ENCODE results near the gene OR8B4.
A peak's percentile ranks its signal among the peaks of the same experiment; 100 is the strongest.
"Not testable (repeated sequence)": the region's sequence is repeated elsewhere in the genome, so short reads cannot be mapped to it uniquely, and the experiment has no call there.

OR8B4 gene

DNA sequence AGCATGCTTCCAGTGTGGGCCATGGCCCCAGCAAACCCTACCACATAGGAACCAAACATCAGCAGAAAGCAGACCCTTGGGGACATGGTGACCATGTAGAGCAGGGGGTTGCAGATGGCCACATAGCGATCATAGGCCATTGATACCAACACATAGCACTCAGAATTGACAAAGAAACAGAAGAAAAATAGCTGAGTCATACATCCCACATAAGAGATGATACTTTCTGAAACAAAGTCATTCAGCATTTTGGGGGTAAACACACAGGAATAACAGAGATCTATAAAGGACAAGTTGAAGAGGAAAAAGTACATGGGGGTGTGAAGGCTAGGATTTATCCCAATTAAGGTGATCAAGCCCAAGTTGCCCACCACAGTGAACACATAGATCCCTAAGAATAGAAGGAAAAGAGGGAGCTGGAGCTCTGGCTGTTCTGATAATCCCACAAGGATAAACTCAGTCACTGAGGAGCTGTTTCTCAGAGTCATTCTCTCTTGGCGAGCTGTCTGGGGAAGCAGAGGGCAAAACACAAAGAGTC is at the start of gene OR8B4:
Gene OR8B4 (minus strand): TSS at position 488 of the 538 bp plus-strand sequence. CDS start 0 bp downstream, at position 488.
- DNase-seq: no peak

DNA sequence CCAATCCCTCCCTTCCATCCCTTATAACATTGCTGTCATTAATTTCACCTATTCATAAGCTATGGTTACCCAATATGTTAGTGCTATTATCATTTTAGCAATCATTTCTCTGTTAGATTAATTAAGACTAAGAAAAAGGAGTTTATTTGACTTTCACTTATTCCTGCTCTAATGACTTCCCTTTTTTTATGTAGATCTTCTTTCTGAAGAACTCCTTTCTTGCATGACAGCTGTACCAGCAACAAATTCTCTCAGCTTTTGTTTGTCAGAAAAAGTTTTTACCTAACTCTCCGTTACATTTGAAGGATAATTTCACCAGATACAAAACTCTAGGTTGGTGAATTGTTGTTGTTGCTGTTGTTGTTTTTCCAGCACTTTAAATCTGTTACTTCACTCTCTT is 49.4 kb upstream of the OR8B4 start:
- DNase-seq: no peak

GRCh38 chr11:124473476-124473875 is 48.8 kb upstream of the OR8B4 start:
- DNase-seq: no peak

- DNase-seq: no peak
Observed at GRCh38 chr11:124470561-124471227, 46.0 kb upstream of the OR8B4 start.

DNA sequence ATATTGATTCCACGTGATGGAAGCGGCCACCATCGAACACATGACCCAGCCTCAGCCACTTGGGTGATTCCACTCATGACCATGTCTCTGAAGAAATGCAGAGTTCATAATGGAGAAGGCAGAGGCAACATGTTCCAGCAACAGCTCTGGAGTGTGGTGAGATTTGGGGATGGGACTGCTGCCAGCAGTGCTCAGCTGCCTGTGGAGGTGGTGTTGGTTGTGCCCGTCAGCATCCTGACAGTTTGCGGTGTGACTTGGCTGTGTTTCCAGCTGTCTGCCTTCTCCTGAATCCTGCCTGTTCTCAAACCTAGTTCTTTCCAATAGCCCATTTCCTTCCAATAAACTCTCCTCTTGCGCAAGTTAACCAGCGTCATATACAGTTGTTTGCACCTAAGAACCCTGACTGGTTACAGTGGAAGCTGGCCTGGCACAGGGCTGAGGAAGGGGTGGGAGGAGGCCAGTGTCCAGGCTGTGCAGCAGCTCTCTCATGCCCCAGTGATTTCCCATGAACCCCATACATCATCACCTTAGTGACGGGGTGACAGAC is 42.8 kb upstream of the OR8B4 start:
- DNase-seq: no peak

DNA sequence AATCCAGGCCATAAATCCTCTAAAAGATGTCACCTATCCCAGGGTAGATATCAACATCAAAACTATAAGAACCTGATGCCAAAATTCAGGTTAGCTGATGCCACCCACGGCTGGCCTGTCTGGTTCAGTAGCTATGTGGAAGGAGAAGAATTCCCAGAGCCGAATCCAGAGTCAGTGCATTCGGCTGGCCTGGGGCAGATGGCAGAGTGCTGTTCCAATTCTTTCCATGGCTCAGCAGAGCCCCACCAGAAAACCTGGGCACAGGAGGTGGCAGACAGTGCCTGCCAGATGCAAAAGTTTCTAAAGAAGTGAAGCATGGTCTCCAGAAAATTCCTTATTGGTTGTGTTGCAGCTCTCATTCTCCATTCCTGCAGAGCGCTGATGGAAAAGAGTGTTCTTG is 40.7 kb upstream of the OR8B4 start:
- DNase-seq: no peak

DNA sequence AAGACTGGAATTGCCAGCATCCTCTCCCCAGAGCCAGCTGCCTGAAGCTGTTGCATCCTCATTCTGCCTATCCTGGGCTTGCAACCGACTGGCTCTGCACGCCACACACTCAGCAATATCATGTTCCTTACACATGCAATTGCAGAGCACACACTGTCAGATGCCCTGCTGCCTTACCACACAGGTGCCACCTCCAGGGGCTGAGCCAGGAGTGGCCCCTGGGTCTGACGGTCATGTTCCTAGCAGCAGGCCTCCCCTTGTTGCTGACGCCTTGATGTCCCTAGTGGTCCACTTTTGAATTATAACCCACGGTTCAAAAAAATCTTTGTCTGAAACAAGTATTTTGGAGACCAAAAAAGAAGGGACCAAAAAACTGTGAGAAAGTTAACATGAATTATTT is 39.3 kb upstream of the OR8B4 start:
- no peak for DNase-seq

DNA sequence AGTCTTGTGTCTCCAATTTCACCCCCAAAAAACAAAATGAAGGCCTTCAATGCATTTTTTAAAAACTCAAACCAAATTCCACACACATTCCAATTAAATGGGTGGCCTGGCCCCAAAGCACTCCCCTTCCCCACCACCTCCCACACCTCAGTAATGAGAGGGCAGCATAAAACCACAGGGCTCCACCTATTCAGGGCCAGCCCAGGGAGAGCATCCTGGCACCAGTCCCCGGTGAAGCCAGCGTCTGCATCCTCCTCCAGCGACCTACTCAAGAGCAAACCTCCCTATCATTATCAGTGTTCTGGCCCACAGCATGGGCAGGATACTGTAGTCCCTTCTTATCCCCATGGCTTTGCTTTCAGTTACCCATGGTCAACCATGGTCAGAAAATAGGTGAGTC is 38.7 kb upstream of the OR8B4 start:
- no peak for DNase-seq

- no peak for DNase-seq
Observed at GRCh38 chr11:124460459-124460858, 35.8 kb upstream of the OR8B4 start.

DNA sequence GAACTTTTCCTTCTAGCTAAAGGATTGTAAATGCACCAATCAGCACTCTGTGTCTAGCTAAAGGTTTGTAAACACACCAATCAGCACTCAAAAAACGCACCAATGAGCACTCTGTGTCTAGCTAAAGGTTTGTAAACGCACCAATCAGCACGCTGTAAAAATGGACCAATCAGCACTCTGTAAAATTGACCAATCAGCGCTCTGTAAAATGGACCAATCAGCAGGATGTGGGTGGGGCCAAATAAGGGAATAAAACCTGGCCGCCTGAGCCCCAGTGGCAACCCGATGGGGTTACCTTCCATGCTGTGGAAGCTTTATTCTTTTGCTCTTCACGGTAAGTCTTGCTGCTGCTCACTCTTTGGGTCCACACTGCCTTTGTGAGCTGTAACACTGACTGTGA is 34.7 kb upstream of the OR8B4 start:
- DNase-seq: not testable (repeated sequence)

DNA sequence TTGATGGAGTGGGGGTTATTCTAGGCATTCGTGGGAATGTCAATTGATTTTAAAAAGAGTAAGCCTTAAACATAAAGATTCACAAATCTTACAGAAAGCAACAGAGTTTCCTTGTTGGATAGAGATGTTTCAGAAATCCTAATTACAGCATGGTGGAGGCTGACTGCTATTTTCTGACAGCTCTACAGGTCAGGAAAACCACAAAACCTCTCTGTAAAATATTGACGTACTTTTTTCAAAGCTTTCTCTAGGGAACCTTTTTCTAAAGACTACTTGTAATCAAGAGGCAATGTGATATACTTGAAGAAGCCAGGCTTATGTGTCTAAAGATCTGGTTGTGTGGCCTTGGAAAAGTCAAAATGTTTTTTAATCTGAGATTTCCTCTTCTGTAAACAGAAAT is 29.9 kb upstream of the OR8B4 start:
- no peak for DNase-seq

- no peak for DNase-seq
Observed at GRCh38 chr11:124446916-124447315, 22.2 kb upstream of the OR8B4 start.

DNA sequence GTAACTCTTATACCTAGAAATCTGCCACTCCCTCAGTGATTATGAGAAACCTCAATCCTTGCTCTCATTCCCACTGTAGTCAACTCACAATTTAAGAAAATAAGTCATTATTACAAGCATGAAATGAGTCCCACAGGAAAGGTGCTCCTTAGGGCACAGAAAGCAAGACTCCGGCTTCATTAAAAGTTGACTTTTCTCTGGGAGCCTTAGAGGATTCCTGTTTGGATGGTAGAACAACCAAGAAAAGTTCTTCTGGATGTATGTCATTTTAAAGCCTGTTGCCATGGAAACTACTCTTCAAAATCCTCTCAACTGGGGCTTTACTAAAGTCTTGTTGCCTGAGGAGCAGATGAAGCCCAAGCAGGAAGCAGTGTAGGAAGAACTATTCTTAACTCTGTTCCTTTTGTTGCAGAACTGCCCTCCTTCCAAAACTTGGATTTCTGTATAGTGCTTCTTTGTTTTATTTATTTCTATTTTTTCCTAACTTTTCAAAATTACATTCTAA is 21.0 kb upstream of the OR8B4 start, which contains the start of gene OR8B8:
Gene OR8B8 (minus strand): TSS at position 51 of the 505 bp plus-strand sequence. CDS start 4,611 bp downstream, outside the sequence.
- no peak for DNase-seq

- no peak for DNase-seq
Observed at GRCh38 chr11:124442847-124443246, 18.2 kb upstream of the OR8B4 start.

- DNase-seq: no peak
Observed at GRCh38 chr11:124442442-124442841, 17.8 kb upstream of the OR8B4 start.

GRCh38 chr11:124441519-124441918 is 16.8 kb upstream of the OR8B4 start:
- no peak for DNase-seq

- no peak for DNase-seq
Observed at GRCh38 chr11:124441081-124441480, 16.4 kb upstream of the OR8B4 start.

- DNase-seq: no peak
Observed at GRCh38 chr11:124440608-124441007, 15.9 kb upstream of the OR8B4 start.

DNA sequence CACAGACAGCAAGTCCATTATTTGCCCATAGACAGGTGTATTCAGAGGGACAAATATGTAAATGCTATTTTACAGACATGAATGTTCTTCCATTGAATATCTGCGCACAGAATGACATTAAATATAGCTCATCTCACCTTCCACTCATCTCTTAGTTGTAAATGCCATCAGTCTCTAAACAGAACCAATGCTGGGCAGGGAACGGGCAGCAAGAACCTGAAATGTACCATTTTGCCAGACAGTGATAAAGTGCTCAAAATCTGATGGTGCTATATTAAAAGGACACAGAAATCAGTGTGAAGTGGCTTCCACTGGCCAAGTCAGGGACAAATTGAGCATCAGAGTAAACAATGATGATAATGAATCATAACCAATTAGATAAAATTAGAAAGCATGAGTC is 10.0 kb upstream of the OR8B4 start:
- no peak for DNase-seq

GRCh38 chr11:124429599-124429998 is 4.9 kb upstream of the OR8B4 start:
- DNase-seq: no peak

GRCh38 chr11:124421043-124421442 is 3.6 kb downstream of the OR8B4 start:
- DNase-seq: no peak

DNA sequence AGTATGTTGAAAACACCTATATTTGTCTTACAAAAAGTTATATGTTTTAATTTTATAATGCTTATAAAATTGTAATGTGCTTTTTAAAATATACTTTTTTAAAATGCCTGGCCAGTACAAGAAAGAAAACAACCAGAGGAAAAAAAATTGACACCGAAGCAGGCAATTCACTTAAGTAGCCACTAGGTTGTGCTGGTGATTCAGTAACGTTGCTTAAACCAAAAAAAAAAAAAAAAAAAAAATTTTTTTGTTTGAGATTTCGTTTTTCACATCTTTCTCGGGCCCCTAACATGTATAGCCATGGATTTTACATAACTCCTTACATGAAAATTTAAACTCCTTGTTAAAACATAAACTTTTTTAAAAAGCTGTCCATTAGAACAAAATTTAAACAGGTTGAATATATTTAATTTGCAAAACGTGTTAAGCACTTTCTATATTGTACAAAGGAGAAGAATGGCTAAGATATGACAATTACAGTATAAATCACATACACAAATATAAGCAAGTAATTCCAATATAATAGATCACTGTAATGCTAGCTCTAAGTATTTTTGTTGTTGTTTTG is 9.2 kb downstream of the OR8B4 start:
- DNase-seq: peak; percentile 28

DNA sequence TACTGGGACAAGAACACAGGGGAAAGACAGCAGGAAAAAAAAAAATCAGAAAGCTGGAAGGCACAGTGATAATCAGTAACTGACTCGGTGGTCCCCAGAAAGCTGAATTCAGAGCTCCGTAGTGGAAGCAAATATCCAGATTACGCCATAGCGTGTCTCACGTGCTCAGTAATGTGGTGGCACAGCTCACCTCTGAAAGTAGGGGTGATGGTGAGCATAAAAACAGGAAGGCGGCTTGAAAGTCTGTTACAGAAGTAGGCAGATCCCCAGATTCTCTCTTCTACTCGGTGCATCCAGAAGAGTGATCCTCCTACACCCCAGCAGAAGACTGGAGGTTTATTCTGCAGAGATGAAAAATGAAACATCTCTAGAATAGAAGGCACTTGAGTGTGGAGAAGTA is 14.8 kb downstream of the OR8B4 start:
- no peak for DNase-seq

DNA sequence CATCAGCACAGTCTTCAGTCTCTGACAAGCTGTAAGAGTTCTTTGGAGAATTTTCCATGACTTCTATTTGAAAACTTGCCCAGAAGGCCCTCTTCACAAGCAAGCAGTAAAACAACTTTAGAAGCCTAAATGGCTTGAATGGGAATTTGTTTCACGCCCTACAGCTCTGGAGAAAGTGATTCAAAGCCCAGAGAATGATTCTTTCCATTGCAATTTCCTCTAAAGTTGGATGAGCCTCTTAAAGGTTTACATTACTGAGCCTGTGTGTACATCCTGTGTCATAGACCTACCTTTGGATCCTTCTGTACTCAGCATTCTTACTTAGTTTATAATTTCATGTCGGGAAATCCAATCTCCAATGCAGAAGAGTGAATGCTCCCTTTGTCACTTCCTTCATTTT is 19.1 kb downstream of the OR8B4 start:
- no peak for DNase-seq

Measured in NCI-H774 (cell line).